Aortic smooth muscle cell (primary cell): ENCODE measurements around the gene SIDT1. TPM values are rescaled to one million over a fixed set of nuclear protein-coding genes. Genes with fewer than 3 reads are reported as not detected.

Experiments
- total RNA-seq: library from RNA; depleted of rRNA; stranded (reverse); fragments of >200 nt; gene quantifications from 2 replicates; pipeline ENCODE4 v1.2.3, GENCODE V29; 2014

The SIDT1 gene
- total RNA-seq, result not detected in 2 replicates

DNA sequence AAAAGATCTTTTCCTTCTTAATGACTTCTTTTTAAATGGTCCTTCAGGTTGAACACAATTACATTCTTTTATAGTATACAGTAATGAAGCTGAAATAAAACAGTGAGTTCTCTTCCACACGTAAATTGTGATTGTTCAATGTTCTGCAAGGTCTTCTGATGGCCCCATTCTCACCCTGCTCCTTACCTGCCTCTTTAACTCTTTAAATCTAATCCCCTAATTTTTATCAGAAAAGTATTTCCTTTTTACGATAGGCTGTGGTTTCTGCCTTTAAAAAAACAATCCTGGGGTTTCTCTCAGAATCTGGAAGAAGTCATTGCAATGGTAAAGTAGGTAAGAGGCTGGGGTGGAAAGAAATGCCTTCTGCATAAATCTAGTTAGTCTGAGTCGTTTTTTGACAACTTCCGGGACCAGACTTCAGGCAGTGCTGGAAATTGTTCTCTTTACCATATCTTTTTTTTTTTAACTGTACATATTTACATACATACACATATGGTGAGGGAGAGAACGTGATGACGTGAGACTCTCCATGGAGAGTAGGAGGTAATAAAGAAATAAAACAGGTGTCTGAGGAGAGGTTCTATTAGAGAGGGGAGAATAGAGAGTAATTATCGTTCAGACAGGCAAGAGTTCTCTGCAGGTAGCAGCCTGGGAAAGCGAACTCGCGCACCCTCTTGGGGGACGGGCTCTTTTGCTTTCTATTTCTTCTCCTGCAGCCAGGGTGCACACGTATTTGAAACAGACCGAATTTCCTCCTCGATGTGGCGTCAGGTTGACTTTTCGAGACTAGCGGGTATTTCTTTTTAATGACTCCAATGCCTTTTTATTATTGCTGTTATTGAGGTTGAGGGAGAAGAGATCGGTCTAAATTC, at the start of gene SIDT1:
TSS of gene SIDT1 (plus strand) at position 730 of the 872 bp plus-strand sequence. CDS start 467 bp downstream, outside the sequence.

Other genes starting within 250 kb of the SIDT1 start
- gene CFAP44, start 91.1 kb upstream of the SIDT1 start, total RNA-seq, result 2.6 and 4.4 TPM in 2 replicates
- gene SPICE1, start 17.4 kb upstream of the SIDT1 start, total RNA-seq, result 8.5 and 8.6 TPM in 2 replicates
- gene USF3, start 164.1 kb downstream of the SIDT1 start, total RNA-seq, result 3.8 and 5.3 TPM in 2 replicates
- 122 and 136 TPM in 2 replicates for gene NAA50, start 213.7 kb downstream of the SIDT1 start, total RNA-seq
- 127 and 128 TPM in 2 replicates for gene ATP6V1A, start 214.5 kb downstream of the SIDT1 start, total RNA-seq